ENCODE data around the gene CDC16.

DNA sequence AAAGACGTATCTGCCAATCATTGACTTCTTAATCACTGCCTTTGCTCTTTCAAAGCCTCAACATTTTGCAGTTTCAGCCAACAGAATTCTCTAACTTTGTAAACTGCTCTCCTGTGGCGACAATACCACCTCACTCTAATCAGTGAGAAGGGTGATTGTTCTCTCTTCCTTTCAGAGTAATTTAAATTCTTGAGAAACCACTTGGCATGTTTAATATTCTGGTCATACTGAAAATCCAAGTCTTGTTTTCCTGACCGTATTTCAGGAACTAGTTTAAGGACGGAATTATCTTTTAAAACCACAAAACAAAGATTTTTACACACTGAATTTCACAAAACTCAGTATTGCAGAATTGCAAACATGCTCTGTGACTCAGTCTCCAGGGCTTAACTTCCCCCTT is 5.2 kb upstream of the CDC16 start:
- TF ChIP-seq, protein P1, sequence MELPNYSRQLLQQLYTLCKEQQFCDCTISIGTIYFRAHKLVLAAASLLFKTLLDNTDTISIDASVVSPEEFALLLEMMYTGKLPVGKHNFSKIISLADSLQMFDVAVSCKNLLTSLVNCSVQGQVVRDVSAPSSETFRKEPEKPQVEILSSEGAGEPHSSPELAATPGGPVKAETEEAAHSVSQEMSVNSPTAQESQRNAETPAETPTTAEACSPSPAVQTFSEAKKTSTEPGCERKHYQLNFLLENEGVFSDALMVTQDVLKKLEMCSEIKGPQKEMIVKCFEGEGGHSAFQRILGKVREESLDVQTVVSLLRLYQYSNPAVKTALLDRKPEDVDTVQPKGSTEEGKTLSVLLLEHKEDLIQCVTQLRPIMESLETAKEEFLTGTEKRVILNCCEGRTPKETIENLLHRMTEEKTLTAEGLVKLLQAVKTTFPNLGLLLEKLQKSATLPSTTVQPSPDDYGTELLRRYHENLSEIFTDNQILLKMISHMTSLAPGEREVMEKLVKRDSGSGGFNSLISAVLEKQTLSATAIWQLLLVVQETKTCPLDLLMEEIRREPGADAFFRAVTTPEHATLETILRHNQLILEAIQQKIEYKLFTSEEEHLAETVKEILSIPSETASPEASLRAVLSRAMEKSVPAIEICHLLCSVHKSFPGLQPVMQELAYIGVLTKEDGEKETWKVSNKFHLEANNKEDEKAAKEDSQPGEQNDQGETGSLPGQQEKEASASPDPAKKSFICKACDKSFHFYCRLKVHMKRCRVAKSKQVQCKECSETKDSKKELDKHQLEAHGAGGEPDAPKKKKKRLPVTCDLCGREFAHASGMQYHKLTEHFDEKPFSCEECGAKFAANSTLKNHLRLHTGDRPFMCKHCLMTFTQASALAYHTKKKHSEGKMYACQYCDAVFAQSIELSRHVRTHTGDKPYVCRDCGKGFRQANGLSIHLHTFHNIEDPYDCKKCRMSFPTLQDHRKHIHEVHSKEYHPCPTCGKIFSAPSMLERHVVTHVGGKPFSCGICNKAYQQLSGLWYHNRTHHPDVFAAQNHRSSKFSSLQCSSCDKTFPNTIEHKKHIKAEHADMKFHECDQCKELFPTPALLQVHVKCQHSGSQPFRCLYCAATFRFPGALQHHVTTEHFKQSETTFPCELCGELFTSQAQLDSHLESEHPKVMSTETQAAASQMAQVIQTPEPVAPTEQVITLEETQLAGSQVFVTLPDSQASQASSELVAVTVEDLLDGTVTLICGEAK (IDR thresholded peaks at IDR 0.05): no peak
- TF ChIP-seq, protein P1 (CRISPR knock-in tag; IDR thresholded peaks at IDR 0.05): no peak
- TF ChIP-seq CTCF (IDR thresholded peaks at IDR 0.05 in 2 of 3, conservative IDR thresholded peaks at IDR 0.05 in 1 of 3; ENCODE audit: insufficient read depth in 2 of 3, low read depth in 1 of 3, low read length in 3 of 3): no peak
- TF ChIP-seq ASH1L (IDR thresholded peaks at IDR 0.05; ENCODE audit: borderline replicate concordance, low read depth, partially characterized antibody): no peak
- TF ChIP-seq ZBTB43 (CRISPR knock-in tag; IDR thresholded peaks at IDR 0.05): no peak
- TF ChIP-seq PCBP1 (IDR thresholded peaks at IDR 0.05; ENCODE audit: low read depth, low read length, poor library complexity, severe bottlenecking): no peak
